HK-2 (cell line): ENCODE results near the gene TRIB2.

Source experiments
- DNase-seq: peaks from one replicate; pipeline ENCODE4 v3.0.0-alpha.2; 2018; ENCODE audit not compliant: unreplicated experiment

Gene TRIB2

GRCh38 chr2:12700989-12701388 lies 15.7 kb upstream of the TRIB2 start:
- DNase-seq, result no peak

GRCh38 chr2:12701786-12702167 lies 15.0 kb upstream of the TRIB2 start:
- DNase-seq, result no peak

- DNase-seq, result no peak
Observed at GRCh38 chr2:12702168-12703121, 14.3 kb upstream of the TRIB2 start.

GRCh38 chr2:12704378-12704777 lies 12.4 kb upstream of the TRIB2 start:
- no peak for DNase-seq

DNA sequence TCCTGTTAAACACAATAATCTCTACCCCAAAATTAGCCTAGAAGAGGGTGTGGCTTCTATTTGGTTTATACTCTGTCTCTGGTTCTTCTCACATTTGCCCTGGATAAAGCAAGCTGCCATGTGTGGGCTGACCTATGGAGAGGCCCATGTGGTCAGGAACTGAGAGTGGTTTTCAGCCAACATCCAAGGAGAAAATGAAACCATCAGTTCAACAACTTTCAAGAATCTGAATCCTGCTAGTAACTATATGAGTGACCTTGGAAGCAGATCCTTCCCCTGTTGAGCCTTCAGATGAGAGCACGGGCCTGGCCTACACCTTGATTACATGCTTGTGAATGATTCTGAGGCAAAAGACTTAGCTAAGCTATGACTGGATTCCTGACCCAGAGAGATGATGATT lies 11.5 kb upstream of the TRIB2 start:
- DNase-seq, result no peak

- DNase-seq, result no peak
Observed at GRCh38 chr2:12705742-12706141, 11.0 kb upstream of the TRIB2 start.

GRCh38 chr2:12708508-12709206 lies 8.1 kb upstream of the TRIB2 start:
- no peak for DNase-seq

DNA sequence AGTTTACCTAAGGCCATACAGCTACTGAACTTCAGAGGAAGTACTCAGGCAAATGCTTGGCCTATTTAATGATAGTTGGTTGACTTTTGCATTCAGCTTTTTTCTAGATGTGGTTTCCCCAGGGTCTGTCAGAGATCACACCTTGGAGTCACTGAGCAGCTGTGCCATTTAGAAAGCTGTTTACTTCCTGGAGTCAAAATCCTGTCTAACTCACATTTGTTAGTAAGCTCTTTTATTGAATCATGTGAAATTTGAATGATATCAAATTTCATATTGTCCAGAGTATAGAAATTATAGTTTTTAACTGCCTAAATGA lies 7.6 kb upstream of the TRIB2 start:
- no peak for DNase-seq

DNA sequence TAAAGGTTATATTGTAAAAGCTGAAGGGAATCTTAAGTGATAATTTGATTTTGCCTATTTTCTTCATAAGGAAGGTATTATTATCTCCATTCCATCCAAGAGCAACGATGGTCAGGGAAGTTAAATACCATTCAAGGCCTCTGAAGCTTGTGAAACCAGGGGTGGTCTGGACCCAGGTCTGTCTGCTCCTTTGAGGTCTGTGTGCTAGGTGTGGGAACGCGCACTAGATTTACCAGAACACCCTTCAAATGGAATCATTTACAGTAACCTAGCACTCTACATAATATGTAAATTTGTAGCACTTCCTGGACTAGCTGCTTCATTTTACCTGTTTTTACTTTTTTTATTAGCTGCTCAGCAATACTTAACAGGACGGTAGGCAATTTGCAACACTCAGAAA lies 6.4 kb upstream of the TRIB2 start:
- no peak for DNase-seq

- DNase-seq, result no peak
Observed at GRCh38 chr2:12711339-12711738, 5.4 kb upstream of the TRIB2 start.

- no peak for DNase-seq
Observed at GRCh38 chr2:12712881-12713280, 3.9 kb upstream of the TRIB2 start.

GRCh38 chr2:12714391-12715221 lies 2.1 kb upstream of the TRIB2 start:
- no peak for DNase-seq

DNA sequence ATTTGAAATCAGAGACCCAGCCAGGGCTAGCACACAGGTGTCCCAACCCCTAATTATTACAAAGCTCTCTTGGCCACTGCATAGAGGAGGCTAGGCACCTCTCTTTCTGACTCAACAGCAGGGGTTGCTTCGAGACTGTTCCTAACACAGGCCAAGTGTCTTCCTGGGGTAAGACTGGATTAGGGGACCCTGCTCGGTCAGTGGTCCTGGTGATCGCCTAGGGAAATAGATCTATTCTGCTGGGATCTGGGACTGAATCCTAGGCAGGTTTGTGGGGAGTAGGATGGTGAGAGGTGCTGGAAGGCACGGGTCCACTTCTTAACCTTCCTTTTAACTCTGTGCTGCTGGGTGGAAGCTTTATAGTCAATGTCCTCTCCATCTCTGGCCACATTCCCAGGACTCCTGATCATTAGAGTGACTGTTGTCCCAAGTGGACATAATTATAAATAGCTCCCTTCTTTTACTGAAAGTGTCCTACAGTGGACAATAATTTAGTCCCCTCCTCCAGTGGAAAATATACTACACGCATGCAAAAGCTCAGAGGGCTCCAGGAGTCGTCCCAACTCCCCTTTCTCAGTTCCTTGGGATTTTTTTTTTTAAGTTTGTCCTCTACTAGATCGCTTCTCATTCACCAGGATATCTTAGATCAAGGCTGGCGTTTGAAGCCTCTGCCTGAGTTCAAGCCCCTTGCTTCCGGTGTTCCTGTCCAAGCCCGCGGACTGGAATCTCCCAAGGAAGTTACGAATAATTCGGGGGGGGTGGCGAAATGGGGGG lies 1.3 kb upstream of the TRIB2 start:
- no peak for DNase-seq

GRCh38 chr2:12716032-12716281 lies 779 bp upstream of the TRIB2 start:
- peak; percentile 59 for DNase-seq

DNA sequence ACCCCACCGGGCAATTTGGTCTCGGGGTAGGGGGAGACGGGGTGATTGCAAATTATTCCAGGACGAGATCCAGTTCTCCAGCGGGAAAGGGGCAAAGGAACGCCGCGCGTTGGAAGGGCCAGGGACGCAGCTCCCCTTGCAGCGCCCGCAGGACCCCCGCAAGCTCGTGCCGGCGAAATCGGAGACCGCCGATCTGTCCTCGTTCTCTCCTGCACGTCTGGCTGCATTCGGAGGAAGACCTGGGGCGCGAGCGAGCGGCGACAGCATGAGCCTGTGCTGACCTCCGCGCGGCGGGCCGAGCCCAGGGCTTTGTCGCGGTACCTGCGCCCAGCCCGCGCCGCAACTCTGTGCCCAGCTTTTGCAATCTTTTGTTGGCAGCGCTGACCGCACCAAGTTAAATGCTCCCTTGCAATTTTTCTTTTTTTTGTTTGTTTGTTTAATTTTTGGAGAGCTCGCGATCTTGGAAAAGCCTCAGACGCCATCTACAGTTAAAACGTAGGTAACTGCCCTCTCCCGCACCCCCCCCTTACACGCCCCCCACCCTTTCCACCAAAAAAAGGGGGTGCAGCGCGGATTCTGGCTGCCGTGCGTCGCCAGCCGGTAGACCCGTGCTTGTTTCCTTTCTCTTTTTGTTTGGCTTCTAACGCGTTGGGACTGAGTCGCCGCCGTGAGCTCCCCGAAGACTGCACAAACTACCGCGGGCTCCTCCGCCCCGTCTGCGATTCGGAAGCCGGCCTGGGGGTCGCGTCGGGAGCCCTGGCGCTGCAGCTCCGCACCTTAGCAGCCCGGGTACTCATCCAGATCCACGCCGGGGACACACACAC lies 667 bp downstream of the TRIB2 start:
- peak; percentile 45 for DNase-seq

- no peak for DNase-seq
Observed at GRCh38 chr2:12718015-12718671, 1.4 kb downstream of the TRIB2 start.

- no peak for DNase-seq
Observed at GRCh38 chr2:12718711-12719399, 2.1 kb downstream of the TRIB2 start.

GRCh38 chr2:12719400-12720277 lies 2.9 kb downstream of the TRIB2 start:
- no peak for DNase-seq

DNA sequence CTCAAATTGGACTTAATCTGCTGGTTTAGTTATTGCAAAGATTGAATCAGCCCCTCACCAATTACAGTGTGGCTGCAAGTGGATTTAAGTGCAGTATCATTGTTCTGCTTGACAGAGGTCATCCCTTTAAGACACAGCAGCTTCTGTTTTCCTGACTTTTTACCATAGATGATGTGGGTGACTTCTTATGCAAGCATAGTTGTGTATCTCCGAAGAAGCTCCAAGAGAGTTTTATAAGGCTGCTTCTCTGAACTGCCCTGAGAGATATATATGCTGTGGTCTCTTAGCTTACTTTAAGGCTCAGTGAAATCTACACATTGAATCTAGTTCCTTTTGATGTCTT lies 3.5 kb downstream of the TRIB2 start:
- no peak for DNase-seq
